Mucosa of rectum (tissue), 2 donors: ENCODE data around the gene PCDH9.

Experiments used
- H3K27ac ChIP-seq, 2 donors: one replicate each; pipeline ENCODE4 v1.7.0; 2013; ENCODE audit warnings: inconsistent platforms in 2 of 2, low read depth in 2 of 2, low read length in 2 of 2
- H3K27me3 ChIP-seq, 2 donors: one replicate each; pipeline ENCODE4 v1.7.0; 2013; ENCODE audit warnings: low read length in 2 of 2; ENCODE audit not compliant: control insufficient read depth in 2 of 2, insufficient read depth in 2 of 2
- H3K36me3 ChIP-seq, 2 donors: one replicate each; pipeline ENCODE4 v1.7.0; 2013; ENCODE audit warnings: low read length in 2 of 2; ENCODE audit not compliant: control insufficient read depth in 2 of 2, insufficient read depth in 2 of 2
- H3K4me1 ChIP-seq, 2 donors: one replicate each; pipeline ENCODE4 v1.7.0; 2013; ENCODE audit warnings: low read length in 2 of 2, mild to moderate bottlenecking in 1 of 2; ENCODE audit not compliant: control insufficient read depth in 2 of 2, insufficient read depth in 2 of 2
- H3K4me3 ChIP-seq, 2 donors: one replicate each; pipeline ENCODE4 v1.7.0; 2013; ENCODE audit warnings: low read length in 2 of 2
- H3K9ac ChIP-seq, 2 donors: one replicate each; pipeline ENCODE4 v1.7.0; 2013; ENCODE audit warnings: low read length in 2 of 2, low read depth in 1 of 2, mild to moderate bottlenecking in 1 of 2
- H3K9me3 ChIP-seq, 2 donors: one replicate each; pipeline ENCODE4 v1.7.0; 2013; ENCODE audit warnings: low read length in 2 of 2; ENCODE audit not compliant: control insufficient read depth in 2 of 2
- donor health status: healthy.
- donor health status: Normal muscosa, but diverticular disease.

Gene PCDH9

DNA sequence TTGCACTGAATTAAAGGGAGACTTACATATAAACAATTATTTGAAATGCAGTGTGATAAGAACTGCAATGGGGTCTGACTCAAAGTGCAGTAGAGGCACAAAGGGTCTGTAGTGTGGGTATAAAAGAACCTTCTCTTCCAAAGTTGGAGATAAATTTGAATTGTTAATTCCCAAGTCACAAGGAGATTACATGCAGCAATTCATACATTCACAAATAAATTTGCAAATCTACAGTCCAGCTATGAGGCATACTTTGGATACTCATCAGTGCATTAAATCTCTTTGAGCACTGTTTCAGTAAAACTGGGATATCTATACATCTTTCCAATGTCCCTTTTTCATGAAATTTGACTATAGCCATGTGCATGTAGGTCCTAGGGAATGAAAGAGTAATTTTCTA, 799.4 kb downstream of the PCDH9 start:
- Histone ChIP-seq H3K9ac (no peak overlapping the region), H3K27me3 (no peaks in the 10 kb centered on the region), H3K9me3 (no peaks in the 10 kb centered on the region), H3K4me3 (no peak overlapping the region), H3K27ac (no peak overlapping the region), H3K4me1 (no peaks in the 10 kb centered on the region), H3K36me3 (no peaks in the 10 kb centered on the region)

DNA sequence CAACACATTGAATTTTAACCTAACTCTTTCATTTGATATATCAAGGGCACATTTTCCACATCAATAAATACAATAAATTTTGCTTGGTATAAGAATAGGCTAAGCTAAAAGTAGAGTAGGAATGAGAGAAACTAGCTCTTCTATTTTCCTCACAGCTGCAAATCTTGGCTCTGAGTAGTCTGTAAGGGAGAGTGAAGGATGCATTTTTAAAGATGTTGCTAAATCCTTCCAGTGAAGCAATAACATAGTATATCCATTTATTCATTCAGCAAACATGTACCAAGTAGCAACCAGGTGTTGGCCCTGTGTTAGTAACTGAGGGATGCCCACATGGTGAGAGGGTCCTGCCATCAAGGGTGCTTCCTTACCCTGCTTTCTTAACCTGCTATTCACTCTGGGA, 799.9 kb downstream of the PCDH9 start:
- Histone ChIP-seq H3K27me3 (no peaks in the 10 kb centered on the region), H3K4me1 (no peaks in the 10 kb centered on the region), H3K36me3 (no peaks in the 10 kb centered on the region), H3K9ac (no peak overlapping the region), H3K27ac (no peak overlapping the region), H3K9me3 (no peaks in the 10 kb centered on the region), H3K4me3 (no peak overlapping the region)

DNA sequence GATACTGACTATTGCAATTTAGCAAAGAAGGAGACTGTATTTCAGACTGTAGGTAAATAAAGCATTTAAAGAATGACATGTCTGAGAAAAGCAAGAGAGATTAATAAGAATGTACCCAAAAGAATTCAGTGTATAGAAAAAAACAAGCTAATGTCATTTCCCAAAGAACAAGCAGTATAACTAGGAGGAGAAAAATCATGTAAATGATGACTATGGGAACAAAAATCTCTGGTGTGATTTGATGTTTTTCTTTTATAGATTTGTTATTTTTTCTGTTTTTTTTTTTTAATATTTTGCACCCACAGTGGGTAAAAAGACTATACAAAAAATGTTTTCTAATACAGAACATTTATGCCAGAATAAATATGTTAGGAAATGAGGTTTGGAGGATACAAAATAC, 801.0 kb downstream of the PCDH9 start:
- Histone ChIP-seq H3K27me3 (no peaks in the 10 kb centered on the region), H3K4me3 (no peak overlapping the region), H3K4me1 (no peaks in the 10 kb centered on the region), H3K36me3 (no peaks in the 10 kb centered on the region), H3K9me3 (no peaks in the 10 kb centered on the region), H3K27ac (no peak overlapping the region), H3K9ac (no peak overlapping the region)

DNA sequence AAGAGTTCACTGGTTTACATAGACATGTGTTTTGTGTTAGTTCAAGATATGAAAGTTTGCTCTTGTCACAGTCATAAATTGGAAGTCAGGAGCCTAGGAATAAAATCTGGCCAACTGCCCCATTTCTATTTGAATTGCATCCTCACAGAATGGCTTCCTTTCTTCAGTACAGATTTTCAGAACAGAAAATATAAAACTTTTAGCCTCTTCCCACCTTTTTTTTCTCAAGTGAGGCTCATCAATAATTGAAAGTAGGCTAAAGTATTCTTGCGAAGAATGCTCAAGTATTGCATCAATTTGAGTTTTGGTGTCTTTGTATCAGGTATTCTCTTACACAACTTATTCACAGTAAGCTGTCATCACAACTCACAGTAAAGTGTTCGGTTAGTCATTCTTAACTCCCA, 802.7 kb downstream of the PCDH9 start:
- Histone ChIP-seq H3K27me3 (no peaks in the 10 kb centered on the region), H3K9me3 (no peaks in the 10 kb centered on the region), H3K4me1 (no peaks in the 10 kb centered on the region), H3K4me3 (no peak overlapping the region), H3K36me3 (no peaks in the 10 kb centered on the region), H3K27ac (no peak overlapping the region), H3K9ac (no peak overlapping the region)

DNA sequence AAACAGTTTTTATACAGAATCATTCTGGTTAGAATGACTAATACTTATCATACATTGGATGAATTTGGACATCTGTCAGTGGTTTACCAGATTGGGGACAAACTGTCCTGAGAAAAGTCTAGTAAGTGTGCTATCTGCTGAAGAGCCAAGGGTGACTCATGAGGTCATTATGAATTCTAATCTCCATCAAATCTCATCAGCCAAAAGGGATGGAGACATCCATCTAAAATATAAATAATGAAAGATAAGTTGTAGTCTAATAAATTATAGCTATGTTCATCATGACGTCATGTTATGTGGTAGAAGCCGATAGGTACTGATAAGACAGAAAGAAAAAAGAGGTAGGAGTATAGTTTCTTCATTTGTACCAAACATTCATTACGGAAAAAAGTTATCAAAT, 804.4 kb downstream of the PCDH9 start:
- no peak overlapping the region for H3K9ac ChIP-seq
- H3K27me3 ChIP-seq = no peaks in the 10 kb centered on the region
- H3K4me3 ChIP-seq = no peak overlapping the region
- H3K4me1 ChIP-seq = no peaks in the 10 kb centered on the region
- H3K36me3 ChIP-seq = no peaks in the 10 kb centered on the region
- H3K27ac ChIP-seq = no peak overlapping the region
- H3K9me3 ChIP-seq = no peaks in the 10 kb centered on the region

DNA sequence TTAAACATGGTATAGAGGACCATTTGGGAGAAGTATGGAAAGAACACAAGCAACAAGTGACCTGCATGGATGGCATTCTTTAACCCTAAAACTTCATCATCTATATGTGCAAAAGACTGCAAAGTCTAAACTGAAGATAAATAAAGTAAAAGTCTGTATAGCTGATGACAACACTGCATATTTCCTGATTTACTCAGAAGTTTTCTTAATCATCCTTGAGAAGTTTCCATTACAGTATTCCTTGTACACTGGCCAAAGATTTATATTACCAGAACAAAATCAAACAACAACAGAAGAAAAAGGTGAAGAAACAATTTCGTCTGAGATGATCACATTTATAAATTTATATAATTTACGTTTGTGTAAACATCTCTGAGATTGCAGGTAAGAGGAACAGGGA, 805.7 kb downstream of the PCDH9 start:
- Histone ChIP-seq H3K4me1 (no peaks in the 10 kb centered on the region), H3K9ac (no peak overlapping the region), H3K27ac (no peak overlapping the region), H3K4me3 (no peak overlapping the region), H3K9me3 (no peaks in the 10 kb centered on the region), H3K36me3 (no peaks in the 10 kb centered on the region), H3K27me3 (no peaks in the 10 kb centered on the region)

DNA sequence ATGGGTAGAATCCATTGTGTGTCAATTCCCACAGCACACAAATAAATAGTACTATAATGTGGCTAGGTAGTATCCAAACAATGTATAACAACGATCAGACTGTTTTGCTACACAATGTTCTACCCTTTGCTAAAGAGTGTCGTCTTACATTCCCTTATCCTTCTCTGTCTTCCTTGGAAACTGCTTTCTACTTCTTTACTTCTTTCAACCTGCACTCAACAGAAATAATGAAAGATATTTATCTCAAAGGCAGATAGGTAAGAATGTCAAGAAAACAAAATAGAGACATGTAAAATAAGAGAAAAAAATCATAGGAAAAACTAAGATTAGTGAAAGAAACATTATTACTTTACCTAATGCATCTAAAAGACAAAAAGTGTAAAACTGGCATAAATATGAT, 814.7 kb downstream of the PCDH9 start:
- Histone ChIP-seq H3K36me3 (no peaks in the 10 kb centered on the region), H3K4me3 (no peak overlapping the region), H3K9ac (no peak overlapping the region)

DNA sequence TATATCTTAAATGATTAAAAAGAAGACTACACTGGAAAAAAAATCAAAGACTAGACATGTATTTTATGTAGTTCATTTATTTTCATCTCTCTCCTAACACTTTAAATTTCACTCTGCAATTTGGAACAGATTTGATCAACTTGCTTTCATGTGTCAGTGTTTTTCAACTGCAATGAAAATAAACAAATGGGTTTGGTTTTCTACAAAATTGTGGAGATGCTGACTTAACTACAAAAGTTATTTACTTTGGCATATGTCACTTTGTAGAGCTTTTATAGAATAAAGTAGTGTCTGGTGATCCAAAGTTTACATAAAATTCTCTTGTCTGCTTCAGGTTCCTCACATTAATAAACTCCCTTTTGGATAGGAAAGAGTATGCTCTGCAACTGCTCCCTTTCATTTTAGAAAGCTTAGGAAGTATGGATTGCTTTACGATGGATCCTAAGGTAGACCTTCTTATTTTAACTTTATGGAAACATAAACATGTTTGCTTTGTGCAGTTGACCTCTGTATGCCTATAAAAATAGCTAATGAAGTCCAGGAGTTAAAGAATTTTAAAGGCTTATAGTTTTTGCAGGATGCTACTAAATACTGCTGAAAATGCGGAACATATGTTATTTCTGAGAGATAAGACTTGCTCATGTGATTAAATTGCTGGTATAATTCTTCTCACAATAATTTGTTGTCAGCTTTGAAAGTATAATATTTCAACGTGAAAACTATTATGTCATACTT, 815.9 kb downstream of the PCDH9 start:
- Histone ChIP-seq H3K27ac (no peak overlapping the region), H3K4me1 (no peaks in the 10 kb centered on the region), H3K27me3 (no peaks in the 10 kb centered on the region), H3K9me3 (no peaks in the 10 kb centered on the region), H3K9ac (no peak overlapping the region), H3K4me3 (no peak overlapping the region), H3K36me3 (no peaks in the 10 kb centered on the region)

More for the DNA sequence above, 814.7 kb downstream of the PCDH9 start:
- Histone ChIP-seq H3K9me3 (no peaks in the 10 kb centered on the region), H3K4me1 (no peaks in the 10 kb centered on the region), H3K27ac (no peak overlapping the region), H3K27me3 (no peaks in the 10 kb centered on the region)

DNA sequence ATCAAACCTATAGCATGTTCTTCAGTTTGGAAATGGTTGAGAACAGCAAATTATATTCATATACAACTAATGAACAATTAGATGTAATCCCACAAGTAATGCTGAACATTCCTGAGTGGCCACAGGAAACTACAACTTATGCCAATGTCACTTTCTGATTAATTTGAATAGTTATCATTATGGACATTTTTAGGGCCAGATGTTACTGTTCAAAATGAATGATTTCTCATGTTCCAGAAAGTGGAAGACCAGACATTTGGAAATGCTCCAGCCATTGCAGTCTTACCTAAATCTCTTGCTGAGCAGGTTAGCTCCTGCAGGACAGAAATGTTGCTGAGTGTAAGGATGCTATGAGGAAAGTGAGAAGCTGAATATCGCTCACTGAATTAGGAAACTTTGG, 819.8 kb downstream of the PCDH9 start:
- Histone ChIP-seq H3K4me1 (no peaks in the 10 kb centered on the region), H3K27ac (no peak overlapping the region), H3K27me3 (no peaks in the 10 kb centered on the region), H3K36me3 (no peaks in the 10 kb centered on the region), H3K9me3 (no peaks in the 10 kb centered on the region), H3K4me3 (no peak overlapping the region), H3K9ac (no peak overlapping the region)

DNA sequence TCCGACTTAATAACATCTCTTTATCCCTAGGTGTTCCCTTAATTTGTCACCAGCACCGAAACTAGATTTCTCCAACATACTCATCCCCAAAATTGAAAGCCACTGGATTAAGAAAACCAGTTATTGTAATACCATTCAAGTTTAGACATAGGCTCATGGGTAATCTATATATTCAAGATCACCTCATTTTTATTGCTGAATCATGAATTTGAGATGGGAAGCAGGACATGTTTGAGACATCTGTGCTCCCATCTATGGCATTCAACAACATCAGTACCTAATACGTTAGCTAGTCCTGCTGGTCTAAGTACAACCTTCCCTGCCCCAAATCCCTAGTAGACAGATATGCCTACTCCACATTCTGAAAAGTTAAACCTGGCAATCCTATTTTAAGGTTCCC, 820.6 kb downstream of the PCDH9 start:
- no peaks in the 10 kb centered on the region for H3K36me3 ChIP-seq
- H3K9ac ChIP-seq = no peak overlapping the region
- H3K27ac ChIP-seq = no peak overlapping the region
- no peaks in the 10 kb centered on the region for H3K4me1 ChIP-seq
- H3K9me3 ChIP-seq = no peaks in the 10 kb centered on the region
- no peaks in the 10 kb centered on the region for H3K27me3 ChIP-seq
- no peak overlapping the region for H3K4me3 ChIP-seq

DNA sequence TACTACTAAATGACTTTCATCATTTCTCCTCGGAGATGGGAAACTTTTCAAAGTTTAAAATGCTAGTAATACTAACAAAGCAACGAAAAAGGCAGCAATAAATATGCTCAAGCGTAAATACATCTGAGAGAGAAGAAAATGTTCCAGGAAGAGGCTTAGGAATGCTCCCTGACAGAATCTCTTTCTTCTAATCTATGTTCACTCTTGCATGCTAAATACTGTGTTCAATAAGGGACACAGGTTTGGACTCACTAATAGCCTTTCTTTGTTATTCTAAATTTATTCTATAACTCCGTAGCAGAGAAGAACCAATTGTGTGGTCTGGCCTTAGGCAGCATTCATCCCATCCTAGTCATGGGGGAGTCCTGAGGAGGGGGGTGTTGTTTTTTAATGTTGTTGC, 823.0 kb downstream of the PCDH9 start:
- Histone ChIP-seq H3K4me1 (no peaks in the 10 kb centered on the region), H3K27ac (no peak overlapping the region), H3K4me3 (no peak overlapping the region), H3K27me3 (no peaks in the 10 kb centered on the region), H3K9me3 (no peaks in the 10 kb centered on the region), H3K9ac (no peak overlapping the region), H3K36me3 (no peaks in the 10 kb centered on the region)
